Panc1 (cell line): ENCODE data around the gene HSPA12A. TPM values are rescaled to one million over a fixed set of nuclear protein-coding genes. Genes with fewer than 3 reads are reported as not detected.

ENCODE experiments used
- ATAC-seq: fragments of 200-7000 bp; cut with Tn5 transposase; 2 replicates; pipeline ENCODE4 v1.9.1; 2020; ENCODE audit warnings: mild to moderate bottlenecking, moderate library complexity
- BruUV-seq: library from RNA; stranded (reverse); fragments of 400-500 nt; replicated peaks from 2 replicates; lab custom pipeline; 2021; lab: Mats Ljungman, UMichigan
- CTCF ChIA-PET: fragments of 300-600 bp; sonication (Branson Sonifier 250); formaldehyde crosslinking; loops from one replicate; lab custom pipeline; 2022; ENCODE audit warnings: antibody characterized with exemption; lab: Charles Lee
- POLR2A ChIA-PET: fragments of 300-600 bp; sonication (Branson Sonifier 250); formaldehyde crosslinking; loops from one replicate; lab custom pipeline; 2022; ENCODE audit warnings: antibody characterized with exemption; lab: Charles Lee
- DNase-seq: peaks from one replicate; pipeline ENCODE4 v3.0.0-alpha.2; 2010; ENCODE audit warnings: low read depth, low spot score
- H3K27ac ChIP-seq: 2 replicates; pipeline ENCODE4 v1.5.1; 2011; ENCODE audit warnings: mild to moderate bottlenecking, low read length, inconsistent platforms
- H3K27me3 ChIP-seq: fragments of 200-500 bp; sonication (Bioruptor generic); 2 replicates; pipeline ENCODE4 v1.6.0; 2014; ENCODE audit warnings: low read length, inconsistent platforms; ENCODE audit not compliant: control insufficient read depth, insufficient read depth
- H3K36me3 ChIP-seq: fragments of 200-500 bp; sonication (Bioruptor generic); 2 replicates; pipeline ENCODE4 v1.5.1; 2014; ENCODE audit warnings: inconsistent platforms, mild to moderate bottlenecking, low read length, moderate library complexity; ENCODE audit not compliant: control insufficient read depth, insufficient read depth
- H3K4me1 ChIP-seq: 2 replicates; pipeline ENCODE4 v1.5.1; 2011; ENCODE audit warnings: inconsistent platforms, mild to moderate bottlenecking, low read length, moderate library complexity; ENCODE audit not compliant: control insufficient read depth, insufficient read depth
- H3K4me3 ChIP-seq, 2 experiments: 2 replicates each; pipeline ENCODE4 v1.5.1; 2011 to 2012; ENCODE audit warnings: low read depth in 2 of 2, low read length in 2 of 2, mild to moderate bottlenecking in 2 of 2, inconsistent platforms in 1 of 2, moderate library complexity in 1 of 2
- H3K9me3 ChIP-seq: fragments of 200-500 bp; sonication (Bioruptor generic); 2 replicates; pipeline ENCODE4 v1.5.1; 2014; ENCODE audit warnings: low read depth, mild to moderate bottlenecking, inconsistent platforms, low read length, moderate library complexity; ENCODE audit not compliant: control insufficient read depth, insufficient read depth
- POLR2AphosphoS5 ChIP-seq: IDR thresholded peaks from 2 replicates; pipeline ENCODE4 v1.6.1; 2012; ENCODE audit warnings: mild to moderate bottlenecking, low read depth, low read length, moderate library complexity
- REST ChIP-seq, 2 experiments: IDR thresholded peaks; 2 replicates each; pipeline ENCODE4 v1.6.1; 2011 to 2012; ENCODE audit warnings: low read depth in 2 of 2, control low read depth in 1 of 2, low read length in 1 of 2, mild to moderate bottlenecking in 1 of 2, moderate library complexity in 1 of 2; ENCODE audit not compliant: insufficient read depth in 1 of 2
- SIN3A ChIP-seq: IDR thresholded peaks from 2 replicates; pipeline ENCODE4 v1.6.1; 2012; ENCODE audit warnings: low read depth, mild to moderate bottlenecking, low read length, moderate library complexity, borderline replicate concordance; ENCODE audit not compliant: insufficient read depth
- TCF7L2 ChIP-seq: IDR thresholded peaks from 2 replicates; pipeline ENCODE4 v1.6.1; 2011; ENCODE audit warnings: mild to moderate bottlenecking, low read depth, low read length, inconsistent platforms
- in situ Hi-C: cut with HindIII; loops from 2 replicates; pipeline ENCODE4 v1.10.0; 2016; ENCODE audit warnings: low sequenced_read_pairs, low pct_unique_long_range_greater_than_20kb
- intact Hi-C: fragments of 100-400 bp; cut with micrococcal nuclease; formaldehyde crosslinking; loops from one replicate; pipeline ENCODE4 v1.10.0; 2022; ENCODE audit not compliant: unreplicated experiment
- total RNA-seq: library from RNA; stranded (reverse); gene quantifications from one replicate; pipeline ENCODE4 v1.2.1, GENCODE V29; 2021; ENCODE audit not compliant: unreplicated experiment
- TF ChIP-seq, protein P1 (sequence below): fragments of 450-650 bp; IDR thresholded peaks from 2 replicates; pipeline ENCODE4 v1.5.1; 2017; ENCODE audit warnings: mild to moderate bottlenecking

The HSPA12A gene
- total RNA-seq, 1 experiment from 2014 or later, result 7.7 TPM

DNA sequence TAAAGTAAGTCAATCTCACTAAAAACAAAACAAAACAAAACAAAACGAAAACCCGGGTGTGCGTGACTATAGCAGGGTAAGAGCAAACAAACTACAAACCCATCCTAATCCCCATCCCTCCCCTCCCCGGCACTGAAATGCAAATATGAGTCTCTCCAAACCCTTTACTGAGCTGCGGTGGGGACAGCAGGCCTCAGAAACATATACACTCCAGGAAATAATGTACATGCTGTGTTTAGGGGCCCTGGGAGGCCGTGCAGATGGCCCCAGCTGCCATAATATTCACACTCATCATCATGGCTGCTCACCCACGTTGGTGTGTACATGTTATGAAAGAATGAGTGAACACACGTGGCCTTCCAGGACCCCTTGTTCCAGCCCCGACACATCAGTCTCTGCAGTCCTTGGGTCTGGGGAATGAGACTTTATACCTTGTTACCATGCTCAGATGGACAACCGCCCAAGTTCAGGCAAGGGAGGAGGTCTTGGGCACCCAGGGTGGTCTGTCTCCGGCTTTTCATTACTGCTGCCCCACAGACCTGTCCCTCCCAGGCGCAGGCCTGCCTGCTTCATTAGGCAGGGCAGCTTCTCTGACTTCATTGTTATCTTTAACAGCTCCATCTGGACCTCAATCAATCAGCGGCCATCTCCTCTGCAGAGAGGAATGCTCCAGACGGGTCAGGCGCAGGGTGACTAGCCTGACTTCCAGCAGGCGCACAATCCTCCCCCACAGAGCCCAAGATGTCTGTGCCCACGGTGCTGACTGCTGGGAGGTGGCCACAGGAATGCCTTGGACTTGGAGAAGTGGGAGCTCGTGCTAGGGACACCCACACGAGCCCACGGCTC lies 20.6 kb downstream of the HSPA12A start:
- Histone ChIP-seq H3K4me3 (no peak overlapping the region), H3K27me3 (no peaks in the 10 kb centered on the region; the same call in 1 of the 2 replicates), H3K27ac (no peak overlapping the region), H3K9me3 (no peaks in the 10 kb centered on the region), H3K36me3 (no peaks in the 10 kb centered on the region), H3K4me1 (no peaks in the 10 kb centered on the region; the same call in 1 of the 2 replicates)
- DNase-seq (no peak), ATAC-seq (no peak)
- ChIA-PET POLR2A (interaction anchor here (0.6 kb wide), 1 partner anchor 1387 kb away, joined by 12 read pairs; no protein-coding TSS in a partner anchor), CTCF (no interaction called here)
- no TSS peak for BruUV-seq
- TF ChIP-seq SIN3A (no peak), POLR2AphosphoS5 (no peak), REST (IDR thresholded peaks at IDR 0.05; ENCODE audit: insufficient read depth in 1 of 2, low read depth in 2 of 2, low read length in 1 of 2) (no peak), TCF7L2 (no peak)
- TF ChIP-seq, protein P1, sequence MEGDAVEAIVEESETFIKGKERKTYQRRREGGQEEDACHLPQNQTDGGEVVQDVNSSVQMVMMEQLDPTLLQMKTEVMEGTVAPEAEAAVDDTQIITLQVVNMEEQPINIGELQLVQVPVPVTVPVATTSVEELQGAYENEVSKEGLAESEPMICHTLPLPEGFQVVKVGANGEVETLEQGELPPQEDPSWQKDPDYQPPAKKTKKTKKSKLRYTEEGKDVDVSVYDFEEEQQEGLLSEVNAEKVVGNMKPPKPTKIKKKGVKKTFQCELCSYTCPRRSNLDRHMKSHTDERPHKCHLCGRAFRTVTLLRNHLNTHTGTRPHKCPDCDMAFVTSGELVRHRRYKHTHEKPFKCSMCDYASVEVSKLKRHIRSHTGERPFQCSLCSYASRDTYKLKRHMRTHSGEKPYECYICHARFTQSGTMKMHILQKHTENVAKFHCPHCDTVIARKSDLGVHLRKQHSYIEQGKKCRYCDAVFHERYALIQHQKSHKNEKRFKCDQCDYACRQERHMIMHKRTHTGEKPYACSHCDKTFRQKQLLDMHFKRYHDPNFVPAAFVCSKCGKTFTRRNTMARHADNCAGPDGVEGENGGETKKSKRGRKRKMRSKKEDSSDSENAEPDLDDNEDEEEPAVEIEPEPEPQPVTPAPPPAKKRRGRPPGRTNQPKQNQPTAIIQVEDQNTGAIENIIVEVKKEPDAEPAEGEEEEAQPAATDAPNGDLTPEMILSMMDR, result no peak
- in situ Hi-C loops (no loop called here), intact Hi-C loops (no loop called here)

- TF ChIP-seq SIN3A (no peak), TCF7L2 (no peak), REST (IDR thresholded peaks at IDR 0.05; ENCODE audit: insufficient read depth in 1 of 2, low read depth in 2 of 2, low read length in 1 of 2) (no peak), POLR2AphosphoS5 (no peak)
- TF ChIP-seq, protein P1, result no peak
- BruUV-seq, result no TSS peak
- Histone ChIP-seq H3K36me3 (no peaks in the 10 kb centered on the region), H3K27me3 (no peaks in the 10 kb centered on the region; the same call in 1 of the 2 replicates), H3K9me3 (no peaks in the 10 kb centered on the region), H3K4me1 (no peaks in the 10 kb centered on the region; the same call in 1 of the 2 replicates), H3K27ac (no peak overlapping the region), H3K4me3 (no peak overlapping the region)
- intact Hi-C loops (no loop called here), in situ Hi-C loops (no loop called here)
- ATAC-seq, result no peak
- ChIA-PET CTCF (interaction anchor here (0.6 kb wide), 1 partner anchor 50 kb away, joined by 6 read pairs; no protein-coding TSS in a partner anchor), POLR2A (no interaction called here)
- DNase-seq, result no peak
Measured at GRCh38 chr10:116720668-116721546, 21.5 kb downstream of the HSPA12A start.
